Dedifferentiated amniotic fluid mesenchymal stem cell (primary cell): ENCODE data around the gene TSC22D4.
"Not testable (repeated sequence)": the region's sequence is repeated elsewhere in the genome, so short reads cannot be mapped to it uniquely, and the experiment has no call there.

Experiments used
- DNase-seq: peaks from one replicate; pipeline ENCODE4 v3.0.0-alpha.2; 2016; ENCODE audit errors: extremely low spot score

The TSC22D4 gene

GRCh38 chr7:100478958-100479660 is at the start of gene TSC22D4:
Gene TSC22D4 (minus strand): TSS chr7:100479214. CDS start chr7:100478038, 1,176 bp downstream.
- peak; percentile 94 for DNase-seq

DNA sequence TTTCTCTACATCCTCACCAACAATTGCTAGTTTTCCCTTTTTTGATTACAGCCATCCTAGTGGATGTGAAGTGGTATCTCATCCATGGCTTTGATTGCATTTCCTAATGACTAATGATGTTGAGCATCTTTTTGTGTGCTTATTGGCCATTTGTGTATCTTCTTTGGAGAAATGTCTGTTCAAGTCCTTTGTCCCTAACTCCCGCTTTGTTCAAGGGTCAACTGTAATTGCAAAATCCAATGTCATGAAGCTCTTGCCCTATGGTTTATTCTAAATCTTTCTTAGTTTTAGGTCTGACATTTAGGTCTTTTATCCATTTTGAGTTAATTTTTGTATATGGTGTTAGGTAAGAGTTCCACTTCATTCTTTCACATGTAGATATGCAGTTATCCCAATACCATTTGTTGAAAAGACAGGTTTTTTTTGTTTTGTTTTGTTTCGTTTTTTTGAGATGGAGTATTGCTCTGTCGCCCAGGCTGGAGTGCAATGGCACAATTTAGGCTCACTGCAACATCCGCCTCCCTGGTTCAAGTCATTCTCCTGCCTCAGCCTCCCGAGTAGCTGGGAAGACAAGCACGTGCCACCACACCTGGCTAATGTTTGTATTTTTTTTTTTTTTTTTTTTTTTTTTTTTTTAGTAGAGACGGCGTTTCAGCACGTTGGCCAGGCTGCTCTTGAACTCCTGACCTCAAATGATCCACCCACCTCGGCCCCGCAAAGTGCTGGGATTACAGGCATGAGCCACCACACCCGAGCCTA is 49.3 kb upstream of the TSC22D4 start:
- not testable (repeated sequence) for DNase-seq

DNA sequence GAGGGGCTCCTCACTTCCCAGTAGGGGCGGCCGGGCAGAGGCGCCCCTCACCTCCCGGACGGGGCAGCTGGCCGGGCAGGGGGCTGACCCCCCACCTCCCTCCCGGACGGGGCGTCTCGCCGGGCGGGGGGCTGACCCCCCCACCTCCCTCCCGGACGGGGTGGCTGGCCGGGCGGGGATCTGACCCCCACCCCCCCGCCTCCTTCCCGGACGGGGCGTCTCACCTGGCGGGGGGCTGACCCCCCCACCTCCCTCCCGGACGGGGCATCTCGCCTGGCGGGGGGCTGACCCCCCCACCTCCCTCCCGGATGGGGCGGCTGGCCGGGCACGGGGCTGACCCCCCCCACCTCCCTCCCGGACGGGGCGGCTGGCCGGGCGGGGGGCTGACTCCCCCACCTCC is 44.2 kb upstream of the TSC22D4 start:
- DNase-seq, result not testable (repeated sequence)

DNA sequence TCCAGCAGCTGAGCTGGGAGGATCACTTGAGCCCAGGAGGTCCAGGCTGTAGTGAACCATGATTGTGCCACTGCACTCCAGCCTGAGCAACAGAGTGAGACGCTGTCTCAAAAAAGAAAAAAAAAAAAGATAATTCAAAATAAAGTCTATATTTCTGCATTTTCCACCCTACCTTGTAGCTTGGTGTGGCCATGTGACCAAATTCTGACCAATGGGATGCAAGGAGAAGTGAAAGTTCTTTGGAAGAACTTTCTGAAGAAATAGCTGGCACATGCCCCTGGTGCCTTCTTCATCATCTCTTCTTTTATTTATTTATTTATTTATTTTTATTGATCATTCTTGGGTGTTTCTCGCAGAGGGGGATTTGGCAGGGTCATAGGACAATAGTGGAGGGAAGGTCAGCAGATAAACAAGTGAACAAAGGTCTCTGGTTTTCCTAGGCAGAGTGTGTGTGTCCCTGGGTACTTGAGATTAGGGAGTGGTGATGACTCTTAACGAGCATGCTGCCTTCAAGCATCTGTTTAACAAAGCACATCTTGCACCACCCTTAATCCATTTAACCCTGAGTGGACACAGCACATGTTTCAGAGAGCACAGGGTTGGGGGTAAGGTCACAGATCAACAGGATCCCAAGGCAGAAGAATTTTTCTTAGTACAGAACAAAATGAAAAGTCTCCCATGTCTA is 43.0 kb upstream of the TSC22D4 start:
- DNase-seq, result not testable (repeated sequence)

- DNase-seq, result no peak
These were observed 42.1 kb upstream of the TSC22D4 start for GRCh38 chr7:100521076-100521475.

DNA sequence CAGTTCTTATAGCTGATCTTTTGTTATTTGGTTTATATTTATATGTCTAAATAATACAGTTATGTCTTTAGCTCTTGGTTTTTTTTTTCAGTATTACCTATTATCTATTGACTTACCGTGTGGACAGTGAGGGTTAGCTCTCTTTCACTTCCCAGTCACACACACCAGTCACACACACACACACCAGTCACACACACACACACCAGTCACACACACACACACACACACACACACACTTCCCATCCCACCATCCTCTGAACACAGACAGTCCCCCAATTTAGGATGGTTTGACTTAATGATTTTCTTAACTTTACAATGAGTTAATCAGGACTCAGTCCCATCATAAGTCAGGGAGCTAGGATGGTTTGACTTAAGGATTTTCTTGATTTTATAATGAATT is 41.1 kb upstream of the TSC22D4 start:
- no peak for DNase-seq

- DNase-seq, result no peak
These were observed 40.6 kb upstream of the TSC22D4 start for GRCh38 chr7:100519580-100519979.

DNA sequence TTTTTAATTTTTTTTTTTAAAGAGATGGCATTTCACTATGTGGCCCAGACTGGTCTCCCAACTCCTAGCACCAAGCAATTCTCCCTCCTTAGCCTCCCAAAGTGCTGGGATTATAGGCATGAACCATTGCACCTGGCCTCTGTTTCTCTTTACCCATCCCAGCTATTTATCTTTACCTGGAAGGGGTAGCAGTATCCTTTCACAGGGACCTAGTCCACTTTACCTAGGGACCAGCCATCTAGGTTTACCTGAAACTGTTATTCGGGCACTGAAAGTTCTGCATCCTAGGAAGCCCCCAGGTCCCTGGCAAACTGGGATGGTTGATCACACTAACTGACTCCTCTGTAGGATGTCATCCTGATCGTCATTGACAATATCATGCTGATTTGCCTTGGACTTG is 38.3 kb upstream of the TSC22D4 start:
- no peak for DNase-seq

- peak; percentile 64 for DNase-seq
These were observed 37.3 kb upstream of the TSC22D4 start for GRCh38 chr7:100516135-100516812.

GRCh38 chr7:100515072-100515532 is 36.1 kb upstream of the TSC22D4 start:
- peak; percentile 78 for DNase-seq

DNA sequence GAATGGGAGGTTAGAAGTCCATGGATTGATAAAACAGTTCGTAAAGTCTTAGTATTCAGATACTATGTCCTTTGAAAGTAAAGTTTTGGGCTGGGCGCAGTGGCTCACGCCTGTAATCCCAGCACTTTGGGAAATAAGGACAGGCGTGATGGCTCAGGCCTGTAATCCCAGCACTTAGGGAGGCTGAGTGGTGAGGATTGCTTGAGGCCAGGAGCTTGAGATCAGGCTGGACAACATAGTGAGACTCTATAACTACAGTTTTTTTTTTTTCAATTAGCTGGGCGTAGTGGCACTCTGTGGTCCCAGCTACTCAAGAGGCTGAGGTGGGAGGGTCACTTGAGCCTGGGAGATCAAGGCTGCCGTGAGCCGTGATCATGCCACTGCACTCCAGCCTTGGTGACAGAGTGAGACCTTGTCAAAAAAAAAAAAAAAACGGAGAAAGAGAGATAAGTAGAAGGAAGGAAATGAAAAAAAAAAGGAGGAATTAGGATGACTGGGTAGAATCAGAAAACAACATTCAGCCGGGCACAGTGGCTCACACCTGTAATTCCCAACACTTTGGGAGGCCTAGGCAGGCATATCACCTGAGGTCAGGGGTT is 34.3 kb upstream of the TSC22D4 start:
- DNase-seq, result no peak

GRCh38 chr7:100510437-100511239 is 31.6 kb upstream of the TSC22D4 start:
- no peak for DNase-seq

- DNase-seq, result no peak
These were observed 30.2 kb upstream of the TSC22D4 start for GRCh38 chr7:100509231-100509630.

DNA sequence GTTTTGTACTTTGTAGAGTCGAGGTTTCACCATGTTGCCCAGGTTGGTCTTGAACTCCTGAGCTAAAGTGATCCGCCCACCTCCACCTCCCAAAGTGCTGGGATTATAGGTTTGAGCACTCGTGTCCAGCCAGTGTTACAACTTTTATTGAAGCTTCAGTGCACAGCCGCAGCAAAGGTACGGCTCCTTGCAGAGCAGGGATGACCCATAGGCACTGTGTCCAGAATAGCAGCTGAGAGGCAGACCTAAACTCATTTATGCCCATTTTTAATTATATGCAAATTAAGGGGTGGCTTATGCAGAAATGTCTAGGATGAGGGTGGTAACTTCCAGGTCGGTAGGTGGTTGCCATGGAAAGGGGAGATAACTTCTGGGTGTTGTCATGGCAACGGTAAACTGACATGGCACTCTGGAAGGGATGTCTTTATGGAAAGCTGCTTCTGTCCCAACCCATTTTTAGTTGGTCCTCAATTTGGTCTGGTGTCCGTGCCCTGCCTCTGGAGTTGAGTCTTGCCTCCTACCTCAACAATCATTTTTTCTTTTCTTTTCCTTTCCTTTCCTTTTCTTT is 27.4 kb upstream of the TSC22D4 start:
- DNase-seq, result no peak

DNA sequence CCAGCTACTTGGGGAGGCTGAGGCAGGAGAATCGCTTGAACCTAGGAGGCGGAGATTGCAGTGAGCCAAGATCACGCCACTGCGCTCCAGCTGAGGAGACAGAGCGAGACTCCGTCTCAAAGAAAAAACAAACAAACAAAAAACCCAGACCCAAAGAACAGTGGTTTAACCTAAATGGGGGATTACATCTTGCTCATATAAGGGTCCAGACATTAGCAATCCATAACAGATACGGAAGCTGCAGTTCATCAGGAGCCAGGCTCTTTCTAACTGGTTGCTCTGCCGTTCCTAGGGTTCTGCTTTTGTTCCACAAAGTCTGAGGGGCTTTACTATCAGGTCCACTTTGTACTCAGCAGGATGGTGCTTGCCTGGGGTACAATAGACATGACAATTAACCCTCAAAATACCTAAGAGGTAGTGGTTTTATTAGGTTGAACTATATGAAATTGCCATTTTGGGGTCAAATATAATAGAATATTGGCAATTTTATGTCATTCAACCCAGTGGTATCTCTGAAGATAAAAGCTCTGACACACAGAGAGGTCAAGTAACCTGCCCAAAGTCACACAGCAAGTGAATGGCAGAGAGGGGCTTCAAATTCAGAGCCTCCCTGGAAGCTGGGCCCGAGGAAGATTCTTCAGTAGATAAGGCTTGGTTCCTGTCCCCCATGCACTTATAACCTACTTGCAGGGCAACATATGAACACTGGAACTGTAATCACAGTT is 26.0 kb upstream of the TSC22D4 start:
- no peak for DNase-seq

DNA sequence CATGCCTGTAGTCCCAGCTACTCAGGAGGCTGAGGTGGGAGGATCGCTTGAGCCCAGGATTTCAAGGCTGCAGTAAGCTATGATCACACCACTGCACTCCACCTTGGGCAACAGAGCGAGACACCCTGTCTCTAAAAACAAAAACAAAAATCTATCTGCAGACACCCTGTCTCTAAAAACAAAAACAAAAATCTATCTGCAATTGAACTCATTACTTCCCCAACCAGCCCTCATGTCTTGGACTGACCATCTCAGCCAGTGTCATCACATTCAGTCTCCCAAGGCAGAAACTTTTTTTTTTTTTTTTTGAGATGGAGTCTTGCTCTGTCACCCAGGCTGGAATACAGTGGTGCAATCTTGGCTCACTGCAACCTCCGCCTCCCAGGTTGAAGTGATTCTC is 25.0 kb upstream of the TSC22D4 start:
- not testable (repeated sequence) for DNase-seq

DNA sequence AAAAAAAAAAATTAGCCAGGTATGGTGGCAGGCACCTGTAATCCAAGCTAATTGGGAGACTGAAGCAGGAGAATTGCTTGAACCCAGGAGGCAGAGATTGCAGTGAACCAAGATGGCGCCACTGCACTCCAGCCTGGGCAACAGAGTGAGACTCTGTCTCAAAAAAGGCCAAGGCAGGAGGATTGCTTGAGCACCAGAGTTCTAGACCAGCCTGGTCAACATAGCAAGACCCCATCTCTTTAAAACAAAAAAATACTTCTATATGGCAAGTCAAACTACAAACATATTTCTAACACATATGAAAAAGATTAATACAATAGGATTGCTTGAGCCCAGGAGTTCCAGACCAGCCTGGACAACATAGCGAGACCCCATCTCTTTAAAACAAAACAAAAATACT is 21.7 kb upstream of the TSC22D4 start:
- not testable (repeated sequence) for DNase-seq

GRCh38 chr7:100496509-100496908 is 17.5 kb upstream of the TSC22D4 start:
- no peak for DNase-seq

- no peak for DNase-seq
These were observed 14.7 kb upstream of the TSC22D4 start for GRCh38 chr7:100493476-100494264.
